D721Med (cell line): ENCODE data around the gene NFIC.
"Not testable (repeated sequence)": the region's sequence is repeated elsewhere in the genome, so short reads cannot be mapped to it uniquely, and the experiment has no call there.

Experiments used
- DNase-seq: peaks from one replicate; pipeline ENCODE4 v3.0.0; 2011; ENCODE audit warnings: low spot score; ENCODE audit not compliant: insufficient read length
- FAIRE-seq: peaks from 2 replicates; lab custom pipeline; 2011; peaks lifted over from hg19 to GRCh38; lab: Jason Lieb, UNC
- CTCF ChIP-seq: IDR thresholded peaks from 2 replicates; pipeline ENCODE4 v1.5.1; 2012; ENCODE audit warnings: mild to moderate bottlenecking, control low read depth; ENCODE audit not compliant: insufficient read depth; ENCODE audit errors: missing control alignments

NFIC gene

GRCh38 chr19:3345850-3346460 lies 20.4 kb upstream of the NFIC start:
- FAIRE-seq: no peak
- no peak for TF ChIP-seq CTCF
- peak; percentile 17 for DNase-seq

GRCh38 chr19:3346677-3347353 lies 19.6 kb upstream of the NFIC start:
- no peak for DNase-seq
- no peak for FAIRE-seq
- no peak for TF ChIP-seq CTCF

GRCh38 chr19:3348042-3348441 lies 18.3 kb upstream of the NFIC start:
- no peak for DNase-seq
- no peak for TF ChIP-seq CTCF
- FAIRE-seq: no peak

GRCh38 chr19:3348469-3348868 lies 17.9 kb upstream of the NFIC start:
- FAIRE-seq, DNase-seq: not testable (repeated sequence)

- FAIRE-seq (no peak), DNase-seq (no peak)
- TF ChIP-seq CTCF: no peak
These were observed 16.2 kb upstream of the NFIC start for GRCh38 chr19:3350014-3350663.

- TF ChIP-seq CTCF: no peak
- no peak for FAIRE-seq
- no peak for DNase-seq
These were observed 14.5 kb upstream of the NFIC start for GRCh38 chr19:3351702-3352447.

- FAIRE-seq: no peak
These were observed 12.9 kb upstream of the NFIC start for GRCh38 chr19:3353493-3353892.

More at GRCh38 chr19:3353493-3353892, 12.9 kb upstream of the NFIC start:
- no peak for DNase-seq
- TF ChIP-seq CTCF: no peak
